Hindlimb muscle (tissue), 1 donor: Measurements from ENCODE around the gene GALP. TPM values are rescaled to one million over a fixed set of nuclear protein-coding genes. Genes with fewer than 3 reads are reported as not detected.
"Not testable (repeated sequence)": the region's sequence is repeated elsewhere in the genome, so short reads cannot be mapped to it uniquely, and the experiment has no call there.

Experiments
- DNase-seq: peaks from one replicate; pipeline ENCODE4 v3.0.0-alpha.2; 2013
- polyA plus RNA-seq: library from polyadenylated mRNA; unstranded; fragments of 120-200 nt; gene quantifications from one replicate; pipeline ENCODE4 v1.2.1, GENCODE V29; 2013; ENCODE audit not compliant: insufficient read length

The GALP gene
- polyA plus RNA-seq, 1 donor, result not detected

- no peak for DNase-seq
Observed at GRCh38 chr19:56193981-56194640, 18.3 kb downstream of the GALP start.

GRCh38 chr19:56197646-56198045 is 21.8 kb downstream of the GALP start, which contains the start of gene ZSCAN5B:
ZSCAN5B (minus strand) TSS chr19:56197783; CDS start chr19:56193052, 4,731 bp downstream.
- DNase-seq, result not testable (repeated sequence)

GRCh38 chr19:56199687-56200086 is 23.9 kb downstream of the GALP start:
- no peak for DNase-seq

- no peak for DNase-seq
Observed at GRCh38 chr19:56201973-56202372, 26.2 kb downstream of the GALP start, which contains the start of gene ZSCAN5C. ZSCAN5C (plus strand) TSS chr19:56202273; CDS start chr19:56205914, 3,641 bp downstream.

GRCh38 chr19:56207581-56207980 is 31.8 kb downstream of the GALP start:
- not testable (repeated sequence) for DNase-seq

- DNase-seq, result no peak
Observed at GRCh38 chr19:56209091-56209490, 33.3 kb downstream of the GALP start.

- not testable (repeated sequence) for DNase-seq
Observed at GRCh38 chr19:56210036-56210435, 34.2 kb downstream of the GALP start.

- DNase-seq, result no peak
Observed at GRCh38 chr19:56211718-56212117, 35.9 kb downstream of the GALP start.

GRCh38 chr19:56217039-56217949 is 41.5 kb downstream of the GALP start:
- DNase-seq, result peak; percentile 8

GRCh38 chr19:56218961-56219360 is 43.2 kb downstream of the GALP start:
- DNase-seq, result no peak

GRCh38 chr19:56221442-56221841 is 45.6 kb downstream of the GALP start:
- not testable (repeated sequence) for DNase-seq

- DNase-seq, result no peak
Observed at GRCh38 chr19:56221851-56222250, 46.0 kb downstream of the GALP start.

- no peak for DNase-seq
Observed at GRCh38 chr19:56222901-56223300, 47.1 kb downstream of the GALP start.

- no peak for DNase-seq
Observed at GRCh38 chr19:56223481-56223880, 47.7 kb downstream of the GALP start.

Other genes starting within 250 kb of the GALP start
- not detected for gene NLRP13, start 243.7 kb upstream of the GALP start, polyA plus RNA-seq
- not detected for gene NLRP8, start 228.2 kb upstream of the GALP start, polyA plus RNA-seq
- not detected for gene NLRP5, start 189.2 kb upstream of the GALP start, polyA plus RNA-seq
- 33.4 TPM for gene ZNF787, start 54.7 kb upstream of the GALP start, polyA plus RNA-seq
- gene ZNF444, start 34.7 kb upstream of the GALP start, polyA plus RNA-seq, result 24.5 TPM
- not detected for gene ZSCAN5B, start 21.8 kb downstream of the GALP start, polyA plus RNA-seq
- gene ZSCAN5C, start 26.3 kb downstream of the GALP start, polyA plus RNA-seq, result not detected
- gene EDDM13, start 96.7 kb downstream of the GALP start, polyA plus RNA-seq, result 1.3 TPM
- gene ZSCAN5A, start 138.8 kb downstream of the GALP start, polyA plus RNA-seq, result 8.1 TPM
- 6.0 TPM for gene ZNF582, start 217.5 kb downstream of the GALP start, polyA plus RNA-seq
- 7.0 TPM for gene ZNF583, start 228.3 kb downstream of the GALP start, polyA plus RNA-seq